GM21526 (cell line): ENCODE data around the gene FBN1.

Experiments
- ATAC-seq: cut with Tn5 transposase; IDR thresholded peaks from one replicate; pipeline ENCODE4 v1.9.1; 2021; ENCODE audit warnings: moderate library complexity; ENCODE audit not compliant: unreplicated experiment, low FRiP score

The FBN1 gene

DNA sequence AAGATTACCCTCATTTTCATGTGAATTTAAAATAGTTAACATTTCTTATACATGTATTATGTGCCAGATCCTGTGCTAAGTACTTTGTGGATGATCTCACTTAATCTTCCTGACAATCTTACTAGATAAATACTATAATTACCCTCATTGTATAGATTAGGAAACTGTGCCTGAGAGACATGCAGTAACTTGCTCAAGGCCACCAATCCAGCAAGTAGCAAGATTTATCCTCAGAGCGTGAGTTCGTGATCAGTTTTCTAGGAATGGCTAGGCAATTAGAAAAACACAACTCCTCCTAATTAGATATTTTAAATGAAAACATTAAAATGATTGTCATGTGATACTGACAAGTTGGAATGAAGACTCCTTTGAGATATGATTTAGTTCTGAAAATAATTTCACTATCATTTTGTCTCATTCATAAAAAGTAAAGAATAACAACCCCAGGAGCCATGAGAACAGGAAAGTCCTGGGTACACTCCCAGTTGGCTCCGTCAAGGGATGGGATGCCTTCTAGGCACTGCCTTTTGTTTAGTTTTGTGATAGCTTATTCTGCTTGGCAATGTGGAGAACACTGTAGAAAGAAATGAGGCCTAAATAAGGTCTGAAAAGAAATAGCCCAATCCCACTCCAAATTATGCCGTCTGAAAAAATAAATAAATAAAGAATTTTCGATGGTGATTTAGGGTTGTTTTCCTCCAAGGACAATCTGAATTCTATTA is 61.3 kb downstream of the FBN1 start:
- no peak for ATAC-seq

DNA sequence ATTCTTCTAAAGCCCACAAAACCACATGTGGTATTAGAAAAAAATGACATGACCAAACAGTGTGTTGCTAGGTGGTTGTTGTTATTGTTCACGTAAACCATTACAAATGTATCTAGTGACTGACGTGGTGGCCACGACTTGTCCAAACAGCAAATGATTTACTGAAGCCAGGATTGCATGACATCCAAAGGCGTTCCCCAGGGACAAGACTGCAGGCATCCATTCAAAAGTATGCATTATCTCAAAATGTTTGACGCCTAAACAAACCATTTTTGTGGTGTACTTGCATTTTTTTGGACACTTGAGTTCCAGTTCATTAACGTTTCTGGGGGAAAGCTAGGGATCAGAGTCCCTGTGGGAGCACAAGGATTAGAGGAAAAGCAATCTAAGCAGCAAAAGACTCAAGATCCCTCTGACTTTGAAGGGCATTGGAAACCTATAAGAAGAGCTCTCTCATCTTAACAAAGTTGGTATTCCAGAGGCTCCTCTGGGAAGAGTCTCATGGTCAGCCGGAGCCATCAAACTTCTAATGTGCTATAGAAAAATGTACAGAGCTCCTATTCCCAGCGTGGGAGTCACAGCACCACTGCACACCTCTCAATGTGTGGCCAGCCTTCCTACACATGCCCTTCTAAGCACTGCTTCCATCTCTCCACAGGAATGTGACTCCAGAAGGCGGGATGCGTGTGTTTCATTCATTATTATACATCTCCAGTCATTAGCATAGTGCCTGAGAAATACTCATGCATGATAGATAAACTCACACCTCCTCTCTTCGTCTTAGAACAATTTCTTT is 62.9 kb downstream of the FBN1 start:
- no peak for ATAC-seq

DNA sequence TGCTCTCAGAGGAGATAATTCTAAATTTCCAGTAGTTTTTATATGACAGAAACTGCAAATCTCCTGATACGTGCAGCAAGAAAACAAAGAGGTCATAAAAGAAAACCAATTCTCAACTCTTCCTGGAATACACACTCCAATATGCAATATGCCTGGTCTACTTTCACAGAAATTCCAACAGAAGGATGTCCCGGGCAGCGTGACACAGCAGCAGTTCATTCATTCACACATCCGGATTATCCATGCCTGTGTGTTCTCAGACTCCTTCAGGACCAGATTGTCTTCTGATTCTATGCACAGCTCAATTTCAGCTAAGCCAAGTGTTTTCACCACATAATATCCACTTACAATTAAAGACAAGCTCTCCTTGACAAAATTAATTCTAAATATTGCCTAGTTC is 64.3 kb downstream of the FBN1 start:
- ATAC-seq = no peak

DNA sequence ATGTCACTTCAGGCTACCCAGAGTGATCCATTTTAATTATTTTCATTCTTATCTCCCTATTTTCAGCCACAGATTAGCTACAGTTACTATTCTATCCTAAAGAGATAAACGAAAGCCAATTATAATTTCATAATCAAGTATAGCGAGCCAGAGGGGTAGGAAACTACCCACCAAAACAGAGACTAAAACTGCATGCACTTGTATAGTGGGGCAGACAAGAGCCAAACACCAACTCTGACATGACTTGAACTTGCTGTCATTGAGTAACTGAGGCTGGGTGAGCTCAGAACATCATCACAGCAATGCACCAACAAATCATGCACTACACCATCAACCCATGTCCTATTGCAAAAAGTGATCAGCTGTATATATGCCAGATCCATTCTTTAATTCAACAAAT is 64.8 kb downstream of the FBN1 start:
- ATAC-seq = no peak

DNA sequence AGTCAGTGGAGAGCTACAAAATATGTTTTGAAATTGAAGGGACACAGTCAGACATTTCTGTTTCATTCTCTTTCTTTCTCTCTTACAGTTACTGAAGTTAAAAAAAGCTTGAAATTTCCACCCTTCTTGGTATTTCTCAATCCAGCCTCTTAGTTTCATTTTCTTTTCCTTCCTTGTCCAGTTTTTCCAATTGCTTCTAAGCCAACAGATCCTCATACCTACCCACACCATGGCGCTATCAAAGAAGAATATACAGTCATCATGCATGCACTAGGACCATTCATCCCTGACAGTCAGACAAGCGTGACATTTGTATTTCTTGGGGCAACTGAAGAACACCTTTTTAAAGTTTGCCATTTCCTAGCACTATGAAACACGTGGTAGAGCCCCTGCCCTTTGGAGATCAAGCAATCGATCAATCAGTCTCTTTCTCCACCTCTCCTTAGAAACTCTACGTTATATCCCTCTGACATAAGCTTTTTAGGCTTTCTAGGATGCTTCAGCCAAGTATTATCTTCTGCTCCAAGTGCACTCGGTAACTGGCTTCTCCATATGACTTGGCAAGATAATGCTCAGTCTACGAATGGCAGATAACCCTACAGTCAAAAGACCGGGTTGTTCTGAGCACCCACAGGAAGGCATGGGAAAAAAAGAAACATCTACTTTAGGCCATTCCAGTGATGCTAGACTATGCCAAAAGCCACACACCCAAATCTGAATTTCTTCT is 65.4 kb downstream of the FBN1 start:
- ATAC-seq = no peak

DNA sequence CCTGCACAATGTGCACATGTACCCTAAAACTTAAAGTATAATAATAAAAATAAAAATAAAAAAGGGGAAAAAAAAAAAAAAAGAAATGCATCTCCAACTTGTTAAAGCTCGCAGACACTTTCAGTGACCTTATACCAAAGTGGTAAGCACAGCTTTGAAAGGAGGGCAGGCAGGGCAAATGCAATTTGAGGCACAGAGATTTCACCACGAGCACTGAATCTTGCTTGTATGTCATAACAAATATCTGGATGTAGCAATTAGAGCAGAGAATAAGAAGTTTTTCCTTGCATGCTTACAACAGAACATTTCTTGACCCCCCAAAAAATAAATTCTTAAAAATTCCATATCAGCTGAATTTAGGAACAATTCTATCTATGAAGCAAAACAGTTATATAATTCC is 66.5 kb downstream of the FBN1 start:
- ATAC-seq = no peak

DNA sequence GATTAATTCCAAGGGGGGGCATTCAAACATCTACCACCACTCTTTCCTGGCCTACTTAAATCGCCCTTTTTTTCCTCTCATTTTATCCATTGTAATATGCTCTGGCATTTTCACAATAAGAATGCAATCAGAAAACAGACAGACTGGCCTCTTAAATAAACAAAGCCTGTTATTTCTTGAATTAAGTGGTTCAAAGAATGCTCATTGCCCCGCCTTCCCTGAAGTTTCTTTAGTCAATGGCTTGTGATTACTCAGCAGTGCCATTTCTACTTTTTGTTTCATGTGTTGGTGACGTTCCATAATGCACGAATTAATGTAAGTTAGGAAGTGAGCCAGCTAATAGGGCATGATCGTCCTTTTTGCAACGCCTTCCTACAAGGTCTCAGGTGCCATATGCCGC is 68.0 kb downstream of the FBN1 start:
- no peak for ATAC-seq

DNA sequence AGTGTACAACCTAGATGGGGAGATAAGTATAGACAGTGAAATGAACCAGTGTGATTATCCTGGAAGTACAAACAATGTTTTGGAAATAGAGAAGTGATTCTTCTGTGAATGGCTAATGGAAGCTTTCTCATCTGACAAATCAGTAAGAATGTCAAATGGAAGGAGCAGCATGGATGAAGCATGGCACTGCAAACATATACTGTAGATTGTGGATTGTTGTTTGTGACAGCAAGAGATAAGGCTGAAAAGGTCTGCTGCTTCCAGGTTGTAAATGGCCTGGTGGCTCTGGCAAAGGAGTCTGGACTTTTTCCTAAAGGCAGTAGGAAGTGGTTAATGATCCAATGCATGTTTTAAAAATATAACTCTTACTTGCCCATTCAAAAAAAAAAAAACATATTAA is 71.3 kb downstream of the FBN1 start:
- no peak for ATAC-seq

DNA sequence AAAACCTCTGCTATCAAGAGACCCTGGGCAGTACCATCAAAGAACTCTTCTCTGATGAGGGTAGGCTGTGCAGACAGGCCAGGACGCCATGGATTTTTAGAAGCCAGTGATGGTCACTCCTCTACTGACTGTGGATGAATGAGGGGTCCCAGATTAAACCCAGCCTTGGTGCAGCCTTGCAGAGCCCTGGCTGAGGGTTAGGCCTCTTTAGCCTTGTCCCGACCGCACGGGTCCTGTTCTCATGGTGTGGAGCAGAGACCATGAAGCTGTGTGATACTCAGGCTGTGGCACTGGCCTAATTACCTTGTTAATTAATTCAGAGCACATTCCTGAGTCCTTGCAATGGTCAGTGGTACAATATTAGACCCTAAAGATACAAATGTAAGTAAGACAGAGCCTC is 71.7 kb downstream of the FBN1 start:
- no peak for ATAC-seq

DNA sequence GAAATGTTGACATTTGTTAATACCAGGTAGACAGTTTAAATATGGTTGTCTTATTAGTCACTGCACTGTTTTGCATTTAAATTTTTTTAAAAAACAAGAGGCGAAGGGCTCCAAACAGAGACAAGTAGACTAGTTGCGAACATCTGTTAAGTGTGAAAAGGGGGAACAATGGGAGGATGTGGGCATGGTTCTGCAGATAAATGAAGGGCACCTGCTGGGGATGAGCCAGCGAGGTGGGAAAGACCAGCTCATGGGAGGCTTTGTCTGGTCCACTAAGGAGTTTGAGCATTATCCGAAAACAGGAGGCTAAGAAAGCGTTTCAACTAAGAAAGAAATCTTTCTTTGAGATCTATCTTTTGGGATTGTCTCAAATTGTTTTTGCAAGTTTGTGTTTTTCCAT is 72.7 kb downstream of the FBN1 start:
- ATAC-seq = no peak

DNA sequence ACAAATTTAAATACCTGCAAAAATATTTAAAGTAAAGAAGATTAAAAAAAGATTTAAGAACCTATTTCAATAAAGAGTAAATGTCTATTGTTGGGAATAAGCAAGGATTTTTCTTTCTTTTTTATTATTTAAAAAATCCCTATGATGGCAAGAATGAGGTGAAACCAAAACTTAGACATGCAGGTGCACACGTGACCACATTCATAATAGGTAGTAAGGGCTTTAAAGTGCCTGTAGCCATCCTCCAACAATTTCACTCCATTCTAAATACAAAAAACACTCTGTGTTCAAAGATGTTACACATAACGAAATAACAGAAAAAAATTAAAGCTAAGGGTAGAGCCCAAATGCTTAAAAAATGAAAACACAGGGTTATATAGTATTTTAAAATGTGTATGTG is 74.0 kb downstream of the FBN1 start:
- ATAC-seq = no peak

DNA sequence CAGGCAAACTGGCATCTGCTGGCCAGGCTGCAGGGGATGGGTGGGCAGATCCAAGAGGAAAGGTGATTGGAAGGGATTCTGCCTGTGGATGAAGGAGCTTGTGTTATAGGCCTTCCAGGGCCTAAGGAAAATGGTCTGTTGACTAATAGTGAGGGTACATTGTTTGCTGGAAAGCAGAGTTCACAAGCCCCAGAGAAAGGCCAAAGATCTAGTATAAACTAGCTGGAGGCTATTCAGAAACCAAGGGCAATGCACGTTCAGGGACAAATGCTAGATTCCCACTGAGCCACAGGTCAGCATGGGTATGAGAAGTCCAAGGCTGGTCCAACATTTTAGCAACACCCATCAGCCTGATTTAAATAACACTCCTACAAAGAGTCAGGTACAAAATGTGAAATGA is 74.7 kb downstream of the FBN1 start:
- ATAC-seq = no peak

DNA sequence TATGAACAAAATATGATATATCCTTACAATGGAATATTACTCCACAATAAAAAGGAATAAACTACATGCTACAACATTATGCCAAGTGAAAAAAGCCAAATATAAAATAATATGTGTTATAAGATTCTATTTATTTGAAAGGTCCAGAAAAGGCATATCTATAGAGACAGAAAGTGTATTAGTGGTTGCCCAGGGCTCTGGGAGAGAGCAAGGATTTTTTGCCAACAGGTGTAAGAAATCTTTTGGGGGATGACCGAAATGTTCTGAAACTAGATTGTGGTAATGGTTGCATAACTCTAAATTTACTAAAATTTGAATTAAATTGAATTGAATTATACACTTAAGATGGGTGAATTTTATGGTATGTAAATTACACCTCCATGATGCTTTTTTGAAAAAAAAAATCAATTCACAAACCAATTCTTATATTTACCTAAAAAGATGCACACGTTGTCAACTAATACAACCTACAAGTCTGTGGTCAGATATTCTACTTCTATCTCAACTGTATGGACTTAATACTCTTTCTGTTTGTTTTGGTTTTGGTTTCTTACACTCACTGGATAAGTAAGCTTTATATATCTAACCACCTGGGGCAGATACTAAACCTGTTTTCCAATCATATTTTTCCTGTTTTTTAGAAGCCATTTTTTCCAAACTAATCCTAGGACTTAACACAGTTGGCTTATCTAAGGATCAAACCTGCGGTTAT is 75.8 kb downstream of the FBN1 start:
- no peak for ATAC-seq

DNA sequence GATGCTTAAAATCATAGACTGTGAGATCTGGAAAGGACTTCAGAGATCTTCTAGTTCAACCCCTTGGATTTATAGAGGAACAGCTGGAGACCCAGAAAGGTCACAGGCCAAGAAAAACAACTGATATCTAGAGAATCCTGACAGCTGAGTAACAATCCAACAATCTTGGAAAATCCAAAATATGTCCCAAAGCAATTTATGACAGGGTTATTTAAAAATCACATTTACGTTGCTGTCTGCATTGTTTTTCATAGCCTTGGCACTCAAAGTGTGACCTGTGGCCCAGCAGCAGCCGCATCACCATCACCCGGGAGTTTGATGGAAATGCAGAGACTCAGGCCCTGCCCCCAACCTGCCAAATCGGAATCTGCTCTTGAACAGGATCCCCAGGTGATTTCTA is 78.8 kb downstream of the FBN1 start:
- ATAC-seq = no peak

DNA sequence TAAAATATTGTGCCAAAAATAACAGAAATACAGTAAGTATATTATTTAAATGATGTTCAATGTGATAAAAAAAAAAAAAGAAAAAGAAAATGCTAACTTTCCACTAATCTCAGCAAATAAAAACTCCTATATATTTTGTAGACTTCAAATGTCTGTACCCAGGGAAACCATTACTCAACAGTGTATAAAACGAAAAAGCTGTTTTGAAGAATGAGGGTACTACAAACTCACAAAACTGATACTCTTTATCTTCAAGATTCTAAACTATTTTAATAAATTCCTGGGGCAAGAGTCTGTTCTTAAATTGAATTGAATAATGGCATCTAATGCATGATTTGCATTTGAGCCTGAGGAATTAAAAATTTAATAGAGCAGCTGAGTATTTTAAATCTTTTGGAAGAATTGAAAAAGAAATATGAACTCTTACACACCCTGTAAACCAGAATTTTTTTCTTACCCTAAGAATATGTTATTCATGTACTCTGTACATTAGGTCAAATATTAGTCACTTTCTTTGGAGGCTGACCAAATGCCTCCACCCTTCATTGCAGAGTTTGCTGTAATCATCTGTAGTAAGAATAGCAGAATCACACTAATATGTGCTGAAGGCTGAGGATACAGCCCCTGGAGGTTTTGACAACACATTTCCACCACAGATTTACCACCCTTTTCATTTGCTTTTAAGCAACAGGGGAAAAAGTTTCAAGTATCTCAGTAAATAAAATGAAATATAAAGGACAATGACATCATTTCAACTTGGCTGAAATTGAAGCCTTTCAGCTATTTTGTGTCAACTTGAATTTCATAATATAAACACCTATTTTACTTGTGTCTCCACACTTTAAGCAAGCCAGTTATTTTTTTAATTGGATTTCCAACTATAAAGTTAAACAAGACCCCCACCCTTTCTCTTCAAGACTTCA is 79.7 kb downstream of the FBN1 start:
- ATAC-seq = no peak

DNA sequence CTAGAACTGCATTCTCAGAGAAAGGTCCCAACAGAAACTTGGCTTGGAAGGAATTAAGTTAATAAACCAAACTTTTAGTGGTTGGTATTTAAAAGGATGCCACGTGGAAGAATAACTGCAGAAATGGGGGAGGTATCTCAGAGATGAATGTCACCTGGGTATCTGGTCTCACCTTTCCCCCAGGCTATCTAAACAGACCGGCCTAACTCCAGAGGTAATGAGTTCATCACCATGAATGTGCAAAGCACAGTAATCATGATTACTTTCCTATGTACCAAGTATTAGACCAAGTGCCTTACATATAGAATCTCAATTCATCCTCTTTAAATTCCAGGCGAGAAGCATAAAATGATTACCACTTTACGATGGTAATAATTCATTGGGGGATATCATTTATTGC is 80.8 kb downstream of the FBN1 start:
- no peak for ATAC-seq

DNA sequence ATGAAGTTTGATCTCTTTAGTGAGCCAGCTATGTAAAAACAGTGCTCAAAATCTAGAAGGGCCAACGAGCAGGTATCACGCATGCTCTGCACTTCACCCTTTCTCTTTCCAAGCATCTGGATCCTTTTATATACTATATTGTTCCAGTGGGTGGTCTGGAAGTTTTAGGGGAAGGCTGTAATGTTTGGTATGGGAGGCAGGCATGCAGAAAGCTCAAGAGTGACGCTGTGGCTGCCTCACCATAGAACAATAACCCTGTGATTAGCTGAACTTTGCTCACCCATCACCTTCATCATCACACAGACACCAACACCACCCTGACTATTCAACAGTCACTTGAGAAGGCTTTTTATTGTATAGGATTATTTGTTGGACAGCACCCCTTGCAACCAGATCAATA is 81.6 kb downstream of the FBN1 start:
- ATAC-seq = no peak

DNA sequence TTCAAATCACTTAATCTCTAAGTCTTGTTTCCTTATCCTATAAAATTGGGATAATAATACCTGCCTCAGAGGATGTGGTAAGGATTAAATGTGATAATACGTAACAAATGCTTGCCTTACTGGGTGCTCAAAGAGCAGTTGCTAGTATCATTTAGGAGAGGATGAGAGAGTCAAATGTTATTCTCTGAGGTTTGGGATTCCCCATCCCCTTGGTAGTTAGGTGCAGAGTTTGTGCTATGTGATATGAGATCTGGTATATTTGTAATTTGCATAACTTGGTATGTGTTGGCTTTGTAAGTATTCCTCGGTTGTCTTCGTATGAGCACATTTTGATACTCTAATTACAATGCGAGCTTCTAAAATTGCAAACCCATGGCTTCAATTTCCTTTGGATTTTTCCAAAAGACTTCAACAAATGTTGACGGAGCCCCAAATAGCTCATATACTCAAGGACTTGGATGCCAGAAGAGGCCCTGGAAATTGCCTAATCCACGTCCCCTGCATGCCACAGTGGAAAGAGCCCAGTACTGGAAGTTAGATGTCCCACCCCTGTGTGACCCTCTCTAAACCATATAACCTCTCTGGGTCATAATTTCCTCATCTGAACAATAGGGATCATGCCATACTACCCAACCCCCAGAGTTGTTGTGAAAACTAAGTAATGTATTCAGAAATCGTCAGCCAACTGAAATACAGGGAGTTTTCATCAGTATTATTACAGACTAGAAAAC is 85.0 kb downstream of the FBN1 start:
- no peak for ATAC-seq

DNA sequence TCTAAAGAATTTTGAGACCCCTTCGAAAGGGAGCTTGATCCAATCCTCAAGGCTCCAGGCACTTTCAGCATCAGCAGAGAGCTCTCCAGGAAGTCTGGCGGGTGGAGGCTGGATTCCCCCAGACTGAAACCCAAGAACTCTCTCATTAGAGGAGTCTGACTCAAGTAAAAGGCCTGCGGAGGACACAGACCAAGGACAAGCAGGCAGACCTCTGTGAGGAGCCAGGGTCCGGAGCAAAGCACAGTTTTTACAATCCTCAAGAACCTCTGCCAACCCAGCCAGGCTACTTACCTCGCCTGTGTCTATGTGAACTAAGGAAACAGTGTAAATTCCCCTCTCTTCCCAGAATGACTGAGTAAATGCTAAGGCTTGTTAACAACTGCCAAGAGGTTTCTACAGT is 86.2 kb downstream of the FBN1 start:
- no peak for ATAC-seq
